Osteoblast (primary cell): ENCODE measurements around the gene MAGI1. TPM values are rescaled to one million over a fixed set of nuclear protein-coding genes. Genes with fewer than 3 reads are reported as not detected.

Experiments
- DNase-seq: peaks from one replicate; pipeline ENCODE4 v3.0.0; 2011; ENCODE audit warnings: low spot score, mixed read lengths; ENCODE audit not compliant: insufficient read length; ENCODE audit errors: missing footprints
- H2AFZ ChIP-seq: 2 replicates; pipeline ENCODE4 v1.6.0; 2011; ENCODE audit warnings: mild to moderate bottlenecking, low read length
- H3K27ac ChIP-seq: 2 replicates; pipeline ENCODE4 v1.5.1; 2011; ENCODE audit warnings: mild to moderate bottlenecking, low read depth, low read length, moderate library complexity
- H3K27me3 ChIP-seq: 2 replicates; pipeline ENCODE4 v1.6.0; 2012; ENCODE audit warnings: mild to moderate bottlenecking, control low read depth, inconsistent platforms, low read length, moderate library complexity; ENCODE audit not compliant: insufficient read depth
- H3K36me3 ChIP-seq: 2 replicates; pipeline ENCODE4 v1.5.1; 2011; ENCODE audit warnings: mild to moderate bottlenecking, low read length, control low read depth, moderate library complexity; ENCODE audit not compliant: insufficient read depth
- H3K4me1 ChIP-seq: 2 replicates; pipeline ENCODE4 v1.5.1; 2011; ENCODE audit warnings: mild to moderate bottlenecking, low read length, control low read depth, moderate library complexity; ENCODE audit not compliant: insufficient read depth
- H3K4me2 ChIP-seq: 2 replicates; pipeline ENCODE4 v1.6.0; 2011; ENCODE audit warnings: mild to moderate bottlenecking, low read length; ENCODE audit not compliant: insufficient read depth
- H3K4me3 ChIP-seq: fragments of 200-600 bp; sonication (generic); 3 replicates; pipeline ENCODE4 v1.5.1; 2012; ENCODE audit warnings: mild to moderate bottlenecking, low read length, inconsistent platforms; ENCODE audit not compliant: insufficient read depth
- H3K79me2 ChIP-seq: 2 replicates; pipeline ENCODE4 v1.6.0; 2012; ENCODE audit warnings: mild to moderate bottlenecking, low read length, control low read depth, inconsistent platforms; ENCODE audit not compliant: insufficient read depth
- H3K9me3 ChIP-seq: 2 replicates; pipeline ENCODE4 v1.5.1; 2011; ENCODE audit warnings: low read depth, low read length, control low read depth
- H4K20me1 ChIP-seq: 2 replicates; pipeline ENCODE4 v1.6.0; 2012; ENCODE audit warnings: mild to moderate bottlenecking, low read length, control low read depth; ENCODE audit not compliant: insufficient read depth
- total RNA-seq: library from RNA; depleted of rRNA; stranded (reverse); fragments of >200 nt; gene quantifications from 2 replicates; pipeline ENCODE4 v1.2.3, GENCODE V29; 2012
- TF ChIP-seq, protein P1 (sequence below): IDR thresholded peaks from 2 replicates; pipeline ENCODE4 v1.5.1; 2011; ENCODE audit warnings: mild to moderate bottlenecking, low read depth, low read length, moderate library complexity; ENCODE audit errors: extremely low read depth

MAGI1 gene
- total RNA-seq, 1 donor = 66.6 TPM

DNA sequence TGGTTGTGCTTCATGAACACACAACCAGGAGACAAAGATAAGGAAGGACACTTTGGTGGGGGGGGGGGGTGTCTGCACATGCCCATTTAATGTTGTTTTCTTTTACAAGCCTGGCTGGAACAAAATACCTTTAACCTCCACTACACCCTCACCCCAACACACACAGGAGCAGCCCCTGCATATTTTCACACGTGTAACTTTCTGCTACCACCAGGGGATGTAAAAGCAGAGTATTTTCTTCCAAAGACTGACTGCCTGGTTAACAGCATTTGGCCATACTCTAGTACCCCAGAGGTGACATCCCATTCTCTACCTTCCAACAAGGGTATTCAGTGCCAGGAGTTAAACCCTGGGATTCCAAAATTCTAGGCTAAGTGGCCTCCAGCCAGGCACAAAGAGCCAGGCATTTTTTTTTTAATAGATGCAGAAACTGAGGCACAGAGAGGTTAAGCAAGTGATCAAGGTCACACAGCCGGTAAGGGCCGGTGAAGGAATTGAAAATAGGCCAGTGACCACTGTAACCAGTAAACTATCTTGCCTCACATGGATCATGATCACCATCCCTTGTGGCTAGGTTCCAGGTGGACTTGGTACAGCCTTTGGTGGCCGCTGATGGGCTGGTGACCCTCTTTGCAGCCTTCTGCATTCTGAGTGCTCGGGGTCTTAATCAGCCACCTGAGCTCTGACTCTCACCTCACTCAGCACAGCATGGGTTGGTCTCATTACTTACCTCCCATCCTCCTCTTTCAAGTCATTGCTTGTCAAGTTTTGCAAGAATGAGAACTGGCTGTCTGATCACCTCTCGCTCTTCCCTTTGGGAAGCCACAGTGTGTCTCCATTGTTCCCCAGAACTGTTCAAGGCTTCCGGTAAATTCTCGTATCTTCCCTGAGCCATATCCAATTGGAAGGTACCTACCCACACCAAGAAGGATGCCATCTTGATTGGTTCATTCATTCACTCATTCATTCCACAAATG lies 20.4 kb downstream of the MAGI1 start:
- Histone ChIP-seq H3K4me3 (no peak overlapping the region), H3K27me3 (no peaks in the 10 kb centered on the region), H3K4me1 (peaks cover 3% of the 10 kb centered on the region), H3K4me2 (no peak overlapping the region), H3K36me3 (no peaks in the 10 kb centered on the region), H4K20me1 (peaks cover 86% of the 10 kb centered on the region), H2AFZ (no peak overlapping the region), H3K9me3 (no peaks in the 10 kb centered on the region), H3K79me2 (peaks cover 94% of the 10 kb centered on the region), H3K27ac (no peak overlapping the region)
- TF ChIP-seq, protein P1, sequence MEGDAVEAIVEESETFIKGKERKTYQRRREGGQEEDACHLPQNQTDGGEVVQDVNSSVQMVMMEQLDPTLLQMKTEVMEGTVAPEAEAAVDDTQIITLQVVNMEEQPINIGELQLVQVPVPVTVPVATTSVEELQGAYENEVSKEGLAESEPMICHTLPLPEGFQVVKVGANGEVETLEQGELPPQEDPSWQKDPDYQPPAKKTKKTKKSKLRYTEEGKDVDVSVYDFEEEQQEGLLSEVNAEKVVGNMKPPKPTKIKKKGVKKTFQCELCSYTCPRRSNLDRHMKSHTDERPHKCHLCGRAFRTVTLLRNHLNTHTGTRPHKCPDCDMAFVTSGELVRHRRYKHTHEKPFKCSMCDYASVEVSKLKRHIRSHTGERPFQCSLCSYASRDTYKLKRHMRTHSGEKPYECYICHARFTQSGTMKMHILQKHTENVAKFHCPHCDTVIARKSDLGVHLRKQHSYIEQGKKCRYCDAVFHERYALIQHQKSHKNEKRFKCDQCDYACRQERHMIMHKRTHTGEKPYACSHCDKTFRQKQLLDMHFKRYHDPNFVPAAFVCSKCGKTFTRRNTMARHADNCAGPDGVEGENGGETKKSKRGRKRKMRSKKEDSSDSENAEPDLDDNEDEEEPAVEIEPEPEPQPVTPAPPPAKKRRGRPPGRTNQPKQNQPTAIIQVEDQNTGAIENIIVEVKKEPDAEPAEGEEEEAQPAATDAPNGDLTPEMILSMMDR = no peak
- no peak for DNase-seq

DNA sequence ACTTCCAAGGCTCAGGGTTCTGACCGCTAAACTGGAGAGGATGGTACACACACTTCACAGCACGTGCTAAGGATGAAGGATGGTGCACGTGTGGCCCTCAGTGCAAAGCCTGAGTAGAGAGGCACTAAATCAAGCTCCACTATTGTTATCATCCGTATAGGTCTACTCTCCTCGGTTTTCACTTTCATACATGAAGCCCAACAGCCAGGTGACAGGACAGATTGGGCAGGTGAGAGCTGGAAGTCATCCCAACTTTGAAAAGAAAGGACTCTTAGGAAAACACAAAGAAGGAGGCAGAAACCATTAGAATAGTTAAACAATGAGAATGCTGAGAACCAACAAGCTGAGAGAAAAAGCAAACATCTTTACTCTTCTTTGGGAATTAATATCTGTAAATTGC lies 21.1 kb downstream of the MAGI1 start:
- TF ChIP-seq, protein P1 = no peak
- Histone ChIP-seq H3K27ac (no peak overlapping the region), H3K79me2 (peaks cover 90% of the 10 kb centered on the region), H3K27me3 (no peaks in the 10 kb centered on the region), H4K20me1 (peaks cover 79% of the 10 kb centered on the region), H2AFZ (no peak overlapping the region), H3K4me2 (no peak overlapping the region), H3K36me3 (no peaks in the 10 kb centered on the region), H3K9me3 (no peaks in the 10 kb centered on the region), H3K4me3 (no peak overlapping the region), H3K4me1 (peaks cover 3% of the 10 kb centered on the region)
- DNase-seq = no peak

DNA sequence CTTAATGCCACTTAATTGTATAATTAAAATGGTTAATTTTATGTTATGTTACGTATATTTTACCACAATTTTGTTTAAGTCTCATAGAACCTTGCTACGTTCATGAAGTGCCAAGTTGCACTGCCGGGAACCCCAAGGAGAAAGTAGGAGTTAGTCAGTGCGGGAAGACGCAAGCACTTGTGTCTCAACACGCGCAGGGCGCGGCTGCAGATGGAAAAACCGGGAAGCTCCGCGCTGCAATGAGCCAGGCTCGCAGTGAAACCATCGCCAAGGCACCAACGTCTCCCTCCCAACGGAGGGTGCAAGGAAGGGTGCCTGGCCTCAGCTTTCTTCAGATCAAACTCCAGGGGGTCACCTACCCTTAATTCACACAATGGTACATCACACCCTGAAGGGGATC lies 21.6 kb downstream of the MAGI1 start:
- no peak overlapping the region for H2AFZ ChIP-seq
- no peak overlapping the region for H3K4me3 ChIP-seq
- TF ChIP-seq, protein P1 = no peak
- no peak overlapping the region for H3K4me2 ChIP-seq
- peaks cover 74% of the 10 kb centered on the region for H4K20me1 ChIP-seq
- H3K4me1 ChIP-seq = peaks cover 3% of the 10 kb centered on the region
- H3K27ac ChIP-seq = no peak overlapping the region
- H3K9me3 ChIP-seq = no peaks in the 10 kb centered on the region
- peaks cover 87% of the 10 kb centered on the region for H3K79me2 ChIP-seq
- H3K27me3 ChIP-seq = no peaks in the 10 kb centered on the region
- no peaks in the 10 kb centered on the region for H3K36me3 ChIP-seq
- no peak for DNase-seq

DNA sequence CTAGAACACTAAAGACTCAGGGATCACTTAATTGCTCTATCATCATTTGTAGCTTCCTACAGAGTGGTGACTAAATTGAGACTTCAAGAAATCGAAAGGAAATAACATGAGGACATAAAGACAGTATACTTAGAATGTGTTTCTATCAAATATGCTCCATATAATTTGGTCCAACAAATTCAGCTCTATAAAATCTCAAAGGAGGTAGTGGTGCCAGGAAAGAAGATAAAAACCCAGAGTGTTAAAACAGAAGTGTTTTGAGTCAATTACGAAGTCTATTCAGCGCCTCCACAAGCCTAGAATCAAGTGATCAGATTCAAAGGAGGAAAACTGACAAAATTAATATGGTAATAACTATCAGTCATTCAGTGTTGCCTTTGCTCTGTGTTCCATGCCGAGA lies 22.9 kb downstream of the MAGI1 start:
- no peak for DNase-seq
- H3K9me3 ChIP-seq = no peaks in the 10 kb centered on the region
- H2AFZ ChIP-seq = no peak overlapping the region
- TF ChIP-seq, protein P1 = no peak
- H3K4me2 ChIP-seq = no peak overlapping the region
- H3K4me3 ChIP-seq = no peak overlapping the region
- H3K27me3 ChIP-seq = no peaks in the 10 kb centered on the region
- no peak overlapping the region for H3K27ac ChIP-seq
- peaks cover 74% of the 10 kb centered on the region for H4K20me1 ChIP-seq
- H3K4me1 ChIP-seq = peaks cover 3% of the 10 kb centered on the region
- H3K36me3 ChIP-seq = no peaks in the 10 kb centered on the region
- peaks cover 87% of the 10 kb centered on the region for H3K79me2 ChIP-seq
